Hepatocyte (in vitro differentiated cells): ENCODE results near the gene SPDEF.

Experiments used
- CTCF ChIP-seq: fragments of 200-600 bp; sonication (generic); IDR thresholded peaks from 2 replicates; pipeline ENCODE4 v1.5.1; 2016; ENCODE audit warnings: antibody characterized with exemption, mild to moderate bottlenecking; ENCODE audit not compliant: poor library complexity
- EZH2 ChIP-seq: fragments of 200-600 bp; sonication (generic); IDR thresholded peaks from 2 replicates; pipeline ENCODE4 v1.6.1; 2016; ENCODE audit warnings: antibody characterized with exemption, mild to moderate bottlenecking, borderline replicate concordance
- EZH2phosphoT487 ChIP-seq: fragments of 200-600 bp; sonication (generic); IDR thresholded peaks from one replicate; pipeline ENCODE4 v1.6.1; 2018; ENCODE audit warnings: antibody characterized with exemption, mild to moderate bottlenecking, low read depth, moderate library complexity; ENCODE audit not compliant: unreplicated experiment, severe bottlenecking

DNA sequence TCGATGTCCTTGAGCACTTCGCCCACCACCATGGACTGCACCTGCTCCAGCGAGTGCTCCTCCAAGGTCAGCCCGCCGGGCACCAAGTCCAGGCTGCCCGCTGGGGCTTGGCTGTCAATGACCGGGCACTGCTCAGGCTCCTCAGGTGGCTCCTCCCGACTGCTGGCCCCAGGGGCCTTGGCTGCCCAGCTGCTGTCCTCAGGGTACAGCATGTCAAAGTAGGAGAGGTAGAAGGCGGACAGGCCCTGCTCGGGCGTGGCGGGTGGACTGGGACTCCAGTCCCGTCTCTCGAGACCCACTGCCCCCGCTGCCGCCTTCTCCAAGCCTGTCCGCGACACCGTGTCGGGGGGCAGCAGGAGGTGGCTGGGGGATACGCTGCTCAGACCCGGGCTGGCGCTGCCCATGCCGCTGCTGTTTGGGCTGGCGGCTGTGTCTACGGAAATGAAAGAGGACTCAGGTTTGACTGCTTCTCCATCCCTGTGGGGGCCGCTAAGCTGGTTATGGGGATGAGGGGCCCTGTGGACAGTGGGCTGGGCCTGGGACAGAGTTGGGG, 12.0 kb downstream of the SPDEF start:
- TF ChIP-seq CTCF (no peak), EZH2phosphoT487 (no peak), EZH2 (no peak)
